H1 (cell line): ENCODE measurements around the gene LHFPL6.

ENCODE experiments used
- CHD2 ChIP-seq: IDR thresholded peaks from 2 replicates; pipeline ENCODE4 v1.6.1; 2012; ENCODE audit warnings: low read length, improper control_type of control experiment
- EP300 ChIP-seq, 2 experiments: IDR thresholded peaks; 1 replicate in 1 of 2; 2 replicates in 1 of 2; pipeline ENCODE4 v1.6.1; 2011 to 2012; ENCODE audit warnings: low read depth in 2 of 2, low read length in 2 of 2, mild to moderate bottlenecking in 2 of 2, borderline replicate concordance in 1 of 2, inconsistent platforms in 1 of 2, moderate library complexity in 1 of 2
- EZH2 ChIP-seq: fragments of 200-600 bp; sonication (generic); IDR thresholded peaks from 2 replicates; pipeline ENCODE4 v1.7.1; 2012; ENCODE audit warnings: low read depth, mild to moderate bottlenecking, moderate library complexity, low read length, inconsistent platforms; ENCODE audit not compliant: severe bottlenecking
- POLR2A ChIP-seq, 2 experiments: IDR thresholded peaks; 1 replicate in 1 of 2; 2 replicates in 1 of 2; pipeline ENCODE4 v1.6.1; 2011; ENCODE audit warnings: low read depth in 2 of 2, low read length in 2 of 2, mild to moderate bottlenecking in 2 of 2; ENCODE audit errors: control extremely low read depth in 1 of 2
- SP4 ChIP-seq: IDR thresholded peaks from 2 replicates; pipeline ENCODE4 v1.6.1; 2012; ENCODE audit warnings: low read length, inconsistent platforms
- SRF ChIP-seq: IDR thresholded peaks from 2 replicates; pipeline ENCODE4 v1.6.1; 2011; ENCODE audit warnings: mild to moderate bottlenecking, low read depth, low read length, moderate library complexity
- TCF12 ChIP-seq: IDR thresholded peaks from 2 replicates; pipeline ENCODE4 v1.6.1; 2011; ENCODE audit warnings: low read depth, mild to moderate bottlenecking, low read length
- TF ChIP-seq, protein P1 (sequence below), 3 experiments: IDR thresholded peaks; 1 replicate in 2 of 3; 2 replicates in 1 of 3; pipeline versions ENCODE4 v1.5.1 to v1.6.1; 2011; ENCODE audit warnings: low read length in 3 of 3, mild to moderate bottlenecking in 3 of 3, inconsistent platforms in 2 of 3, low read depth in 1 of 3, moderate library complexity in 1 of 3; ENCODE audit not compliant: insufficient read depth in 1 of 3; ENCODE audit errors: control extremely low read depth in 1 of 3

DNA sequence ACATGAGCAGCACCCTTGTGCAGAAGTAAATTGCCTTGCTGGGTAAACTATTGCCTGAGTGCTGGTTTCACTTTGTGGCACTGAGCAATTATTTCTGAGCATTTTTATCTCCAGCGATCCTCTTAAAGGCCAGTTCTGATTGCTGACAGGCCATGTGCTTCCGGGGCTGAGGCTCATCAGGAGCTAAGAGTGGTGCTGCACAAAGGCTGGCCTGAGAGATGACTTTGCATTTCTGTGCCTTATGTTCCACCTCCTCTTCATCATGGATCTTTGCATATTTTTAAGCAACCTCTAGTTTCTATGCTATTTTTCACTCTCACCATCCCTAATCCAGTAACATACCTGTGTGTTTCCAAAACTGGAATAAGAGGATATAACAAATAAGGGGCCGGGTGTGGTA is 34.9 kb upstream of the LHFPL6 start:
- TF ChIP-seq SP4 (no peak), SRF (no peak), POLR2A (IDR thresholded peaks at IDR 0.05; ENCODE audit: control extremely low read depth in 1 of 2, low read depth in 2 of 2, low read length in 2 of 2) (no peak), TCF12 (no peak), EP300 (IDR thresholded peaks at IDR 0.05; ENCODE audit: borderline replicate concordance in 1 of 2, low read depth in 2 of 2, low read length in 2 of 2) (no peak), CHD2 (no peak), EZH2 (no peak)
- TF ChIP-seq, protein P1, sequence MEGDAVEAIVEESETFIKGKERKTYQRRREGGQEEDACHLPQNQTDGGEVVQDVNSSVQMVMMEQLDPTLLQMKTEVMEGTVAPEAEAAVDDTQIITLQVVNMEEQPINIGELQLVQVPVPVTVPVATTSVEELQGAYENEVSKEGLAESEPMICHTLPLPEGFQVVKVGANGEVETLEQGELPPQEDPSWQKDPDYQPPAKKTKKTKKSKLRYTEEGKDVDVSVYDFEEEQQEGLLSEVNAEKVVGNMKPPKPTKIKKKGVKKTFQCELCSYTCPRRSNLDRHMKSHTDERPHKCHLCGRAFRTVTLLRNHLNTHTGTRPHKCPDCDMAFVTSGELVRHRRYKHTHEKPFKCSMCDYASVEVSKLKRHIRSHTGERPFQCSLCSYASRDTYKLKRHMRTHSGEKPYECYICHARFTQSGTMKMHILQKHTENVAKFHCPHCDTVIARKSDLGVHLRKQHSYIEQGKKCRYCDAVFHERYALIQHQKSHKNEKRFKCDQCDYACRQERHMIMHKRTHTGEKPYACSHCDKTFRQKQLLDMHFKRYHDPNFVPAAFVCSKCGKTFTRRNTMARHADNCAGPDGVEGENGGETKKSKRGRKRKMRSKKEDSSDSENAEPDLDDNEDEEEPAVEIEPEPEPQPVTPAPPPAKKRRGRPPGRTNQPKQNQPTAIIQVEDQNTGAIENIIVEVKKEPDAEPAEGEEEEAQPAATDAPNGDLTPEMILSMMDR (IDR thresholded peaks at IDR 0.05; ENCODE audit: control extremely low read depth in 1 of 3, insufficient read depth in 1 of 3, low read depth in 1 of 3, low read length in 3 of 3), result no peak
